Activated naive CD8-positive, alpha-beta T cell treated with anti-CD3 and anti-CD28 coated beads, Interleukin-2, amount 10 ng/mL, durations not matched to agents 7 days and 5 days (primary cell): ENCODE measurements around the gene TNF. TPM values are rescaled to one million over a fixed set of nuclear protein-coding genes. Genes with fewer than 3 reads are reported as not detected.

Experiments used
- ATAC-seq: fragments of 150-1000 bp; cut with Tn5 transposase; one replicate; pipeline ENCODE4 v1.10.0; 2021; ENCODE audit warnings: low read depth, moderate library complexity
- POLR2A ChIA-PET: fragments of 350-600 bp; sonication (Branson Sonifier 250); formaldehyde crosslinking; loops from one replicate; lab custom pipeline; 2021; ENCODE audit warnings: antibody characterized with exemption; lab: Charles Lee
- DNase-seq: peaks from one replicate; pipeline ENCODE4 v3.0.0; 2021
- H3K27ac Mint-ChIP-seq: one replicate; pipeline ENCODE4 v1.8.0; 2022; ENCODE audit warnings: mild to moderate bottlenecking, mixed read lengths
- H3K27me3 Mint-ChIP-seq: one replicate; pipeline ENCODE4 v1.8.0; 2022; ENCODE audit warnings: mild to moderate bottlenecking, moderate library complexity, mixed read lengths
- H3K36me3 Mint-ChIP-seq: one replicate; pipeline ENCODE4 v1.8.0; 2021; ENCODE audit warnings: mild to moderate bottlenecking, mixed read lengths
- H3K4me1 Mint-ChIP-seq: one replicate; pipeline ENCODE4 v1.8.0; 2021; ENCODE audit warnings: mixed read lengths
- H3K4me3 Mint-ChIP-seq: one replicate; pipeline ENCODE4 v1.8.0; 2022; ENCODE audit warnings: mild to moderate bottlenecking, moderate library complexity, mixed read lengths
- H3K9me3 Mint-ChIP-seq: one replicate; pipeline ENCODE4 v1.8.0; 2021; ENCODE audit warnings: mixed read lengths
- total RNA-seq, 2 experiments: library from RNA; stranded (reverse); gene quantifications; one replicate each; pipeline ENCODE4 v1.2.3, GENCODE V29; 2021

Gene TNF
- total RNA-seq: 10 to 100 TPM; 18.5 to 18.6 TPM

DNA sequence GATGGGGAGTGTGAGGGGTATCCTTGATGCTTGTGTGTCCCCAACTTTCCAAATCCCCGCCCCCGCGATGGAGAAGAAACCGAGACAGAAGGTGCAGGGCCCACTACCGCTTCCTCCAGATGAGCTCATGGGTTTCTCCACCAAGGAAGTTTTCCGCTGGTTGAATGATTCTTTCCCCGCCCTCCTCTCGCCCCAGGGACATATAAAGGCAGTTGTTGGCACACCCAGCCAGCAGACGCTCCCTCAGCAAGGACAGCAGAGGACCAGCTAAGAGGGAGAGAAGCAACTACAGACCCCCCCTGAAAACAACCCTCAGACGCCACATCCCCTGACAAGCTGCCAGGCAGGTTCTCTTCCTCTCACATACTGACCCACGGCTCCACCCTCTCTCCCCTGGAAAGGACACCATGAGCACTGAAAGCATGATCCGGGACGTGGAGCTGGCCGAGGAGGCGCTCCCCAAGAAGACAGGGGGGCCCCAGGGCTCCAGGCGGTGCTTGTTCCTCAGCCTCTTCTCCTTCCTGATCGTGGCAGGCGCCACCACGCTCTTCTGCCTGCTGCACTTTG lies at the start of gene TNF:
Gene TNF (plus strand): TSS at position 231 of the 567 bp plus-strand sequence. CDS start 177 bp downstream, at position 408.
- Mint-ChIP-seq H3K36me3 (peaks cover 40% of the 10 kb centered on the region), H3K27me3 (peaks cover 3% of the 10 kb centered on the region), H3K4me1 (peaks cover 81% of the 10 kb centered on the region), H3K4me3 (peak within 1 kb of the TSS; percentile 90), H3K27ac (peak within 1 kb of the TSS; percentile 81), H3K9me3 (no peaks in the 10 kb centered on the region)
- POLR2A ChIA-PET: interaction anchor here (0.6 to 16.0 kb wide), 14 partner anchors 7 to 260 kb away, joined by 3 to 481 read pairs (median 5); partner anchors contain the start of genes DDX39B, LSM2, LST1 and LTA
- ATAC-seq (peak; percentile 12), DNase-seq (peak; percentile 71)

DNA sequence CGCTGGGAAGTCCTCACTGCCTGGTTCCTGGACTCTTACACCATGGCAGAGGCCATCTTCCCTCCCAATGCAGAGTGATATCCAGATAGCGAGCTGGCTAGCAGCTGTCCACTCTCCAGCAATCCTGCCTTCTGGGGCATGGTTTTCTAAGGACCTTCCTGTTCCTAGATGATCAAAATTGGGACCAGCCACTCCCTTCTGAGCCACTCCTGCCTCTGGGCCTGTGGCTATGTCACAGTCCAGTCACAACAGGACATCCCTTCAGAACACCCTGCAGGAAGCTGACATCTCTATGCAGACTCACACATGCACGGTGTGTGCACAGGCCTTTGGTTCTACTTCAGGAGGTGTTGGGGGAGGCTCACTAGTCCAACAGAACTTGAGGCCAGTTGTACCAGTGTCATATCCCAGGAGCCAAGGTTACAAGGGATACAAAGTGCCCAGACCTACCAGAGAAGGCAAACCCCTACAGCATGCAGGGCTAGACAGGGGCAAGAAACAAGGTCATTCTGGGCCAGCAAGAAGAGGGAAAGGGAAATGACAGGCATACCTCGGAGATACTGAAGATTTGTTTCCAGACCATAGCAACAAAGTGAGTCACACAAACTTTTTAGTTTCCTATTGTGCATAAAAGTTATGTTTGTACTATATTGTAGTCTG lies 49.3 kb upstream of the TNF start:
- Mint-ChIP-seq H3K36me3 (peaks cover 11% of the 10 kb centered on the region), H3K27me3 (peaks cover 7% of the 10 kb centered on the region), H3K9me3 (no peaks in the 10 kb centered on the region), H3K27ac (no peak overlapping the region), H3K4me1 (peaks cover 1% of the 10 kb centered on the region), H3K4me3 (no peak overlapping the region)
- POLR2A ChIA-PET: interaction anchor here (0.5 kb wide), 1 partner anchor 310 kb away, joined by 4 read pairs; no protein-coding TSS in a partner anchor
- ATAC-seq (no peak), DNase-seq (no peak)

DNA sequence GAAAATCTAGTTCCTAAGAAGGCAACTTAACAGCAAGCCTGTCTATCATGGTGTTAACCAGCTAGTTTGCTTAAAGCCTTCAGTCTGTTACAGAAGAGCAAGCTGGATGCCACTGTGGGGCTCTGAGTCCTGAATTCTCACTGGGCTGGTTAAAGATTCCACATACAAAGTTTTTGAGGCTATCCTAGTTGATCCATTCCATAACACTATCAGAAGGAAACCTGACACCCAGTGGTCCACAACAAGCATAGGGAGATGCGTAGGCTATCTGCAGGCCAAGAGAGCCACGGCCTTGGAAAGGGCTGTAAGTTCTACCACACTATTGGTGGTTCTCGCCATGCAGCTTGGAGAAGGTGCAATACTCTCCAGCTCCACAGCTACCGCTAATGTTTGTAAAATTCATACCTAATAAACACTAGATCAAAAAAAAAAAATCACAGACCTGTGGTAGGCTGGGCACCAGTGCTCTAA lies 47.0 kb upstream of the TNF start:
- ATAC-seq (no peak), DNase-seq (no peak)
- Mint-ChIP-seq H3K36me3 (peaks cover 29% of the 10 kb centered on the region), H3K9me3 (no peaks in the 10 kb centered on the region), H3K27ac (no peak overlapping the region), H3K27me3 (no peaks in the 10 kb centered on the region), H3K4me3 (no peak overlapping the region), H3K4me1 (peaks cover 10% of the 10 kb centered on the region)
- POLR2A ChIA-PET: interaction anchor here (0.7 to 3.5 kb wide), 3 partner anchors 8 to 22 kb away, joined by 3 to 27 read pairs (median 4); partner anchors contain the start of gene DDX39B

DNA sequence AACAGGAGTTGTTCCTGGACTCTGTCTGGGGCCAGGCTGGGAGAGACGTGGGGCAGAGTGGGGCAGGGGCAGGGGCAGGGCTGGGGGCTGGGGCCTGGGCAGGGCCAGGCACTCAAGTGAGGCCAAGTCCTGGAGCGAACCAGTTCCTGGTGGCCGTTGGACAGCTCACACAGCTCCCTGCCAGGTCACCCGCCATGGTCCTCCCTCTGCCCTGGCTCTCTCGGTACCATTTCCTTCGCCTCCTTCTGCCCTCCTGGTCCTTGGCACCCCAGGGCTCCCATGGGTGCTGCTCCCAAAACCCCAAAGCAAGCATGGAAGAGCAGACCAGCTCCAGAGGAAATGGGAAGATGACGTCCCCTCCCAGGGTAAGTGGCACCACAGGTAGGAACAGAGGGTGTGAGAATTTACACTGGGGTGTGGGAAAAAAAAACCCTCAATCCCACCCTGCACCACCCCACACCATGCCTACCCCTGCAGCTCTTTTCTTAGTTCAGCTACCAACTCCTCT lies 46.5 kb upstream of the TNF start, which contains the start of gene MCCD1:
Gene MCCD1 (plus strand): TSS at position 142 of the 508 bp plus-strand sequence. CDS start 53 bp downstream, at position 195.
- no peaks in the 10 kb centered on the region for H3K27me3 Mint-ChIP-seq
- POLR2A ChIA-PET: interaction anchor here (0.5 to 3.5 kb wide), 4 partner anchors 8 to 130 kb away, joined by 3 to 27 read pairs (median 4); partner anchors contain the start of gene DDX39B
- ATAC-seq: peak; percentile 27
- no peak within 1 kb of the TSS for H3K4me3 Mint-ChIP-seq
- peaks cover 31% of the 10 kb centered on the region for H3K36me3 Mint-ChIP-seq
- peaks cover 11% of the 10 kb centered on the region for H3K4me1 Mint-ChIP-seq
- no peak for DNase-seq
- no peak within 1 kb of the TSS for H3K27ac Mint-ChIP-seq
- no peaks in the 10 kb centered on the region for H3K9me3 Mint-ChIP-seq

DNA sequence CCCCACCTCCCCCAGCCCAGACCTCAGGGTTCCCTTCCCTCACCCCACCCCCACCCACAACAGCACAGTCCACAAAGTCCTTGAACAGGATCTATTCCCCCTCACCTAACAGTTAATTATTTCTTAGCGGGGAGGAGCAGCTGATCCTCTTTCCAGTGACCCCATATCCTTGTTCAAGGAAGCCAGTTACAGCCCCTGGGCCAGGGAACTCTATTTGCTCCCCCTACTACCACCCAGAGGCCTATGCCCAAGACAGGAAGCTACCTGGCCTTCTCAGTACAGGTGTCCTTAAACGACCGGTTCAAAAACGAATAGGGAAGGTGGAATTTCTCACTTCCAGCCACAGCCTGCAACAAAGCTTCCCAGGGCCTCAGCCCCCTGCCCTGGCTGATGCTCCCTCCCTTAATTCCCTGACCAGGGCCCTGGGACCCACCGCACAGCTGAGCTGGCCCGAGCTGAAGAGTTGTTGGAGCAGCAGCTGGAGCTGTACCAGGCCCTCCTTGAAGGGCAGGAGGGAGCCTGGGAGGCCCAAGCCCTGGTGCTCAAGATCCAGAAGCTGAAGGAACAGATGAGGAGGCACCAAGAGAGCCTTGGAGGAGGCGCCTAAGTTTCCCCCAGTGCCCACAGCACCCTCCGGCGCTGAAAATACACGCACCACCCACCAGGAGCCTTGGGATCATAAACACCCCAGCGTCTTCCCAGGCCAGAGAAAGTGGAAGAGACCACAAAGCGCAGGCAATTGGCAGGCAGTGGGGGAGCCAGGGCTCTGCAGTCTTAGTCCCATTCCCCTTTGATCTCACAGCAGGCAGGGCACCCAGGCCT lies 45.8 kb upstream of the TNF start:
- POLR2A ChIA-PET: interaction anchor here (0.5 to 3.5 kb wide), 4 partner anchors 11 to 129 kb away, joined by 3 to 27 read pairs (median 4); partner anchors contain the start of gene DDX39B
- peak; percentile 24 for ATAC-seq
- Mint-ChIP-seq H3K27me3 (no peaks in the 10 kb centered on the region), H3K4me1 (peaks cover 16% of the 10 kb centered on the region), H3K9me3 (no peaks in the 10 kb centered on the region), H3K36me3 (peaks cover 33% of the 10 kb centered on the region), H3K4me3 (no peak overlapping the region), H3K27ac (no peak overlapping the region)
- DNase-seq: no peak

DNA sequence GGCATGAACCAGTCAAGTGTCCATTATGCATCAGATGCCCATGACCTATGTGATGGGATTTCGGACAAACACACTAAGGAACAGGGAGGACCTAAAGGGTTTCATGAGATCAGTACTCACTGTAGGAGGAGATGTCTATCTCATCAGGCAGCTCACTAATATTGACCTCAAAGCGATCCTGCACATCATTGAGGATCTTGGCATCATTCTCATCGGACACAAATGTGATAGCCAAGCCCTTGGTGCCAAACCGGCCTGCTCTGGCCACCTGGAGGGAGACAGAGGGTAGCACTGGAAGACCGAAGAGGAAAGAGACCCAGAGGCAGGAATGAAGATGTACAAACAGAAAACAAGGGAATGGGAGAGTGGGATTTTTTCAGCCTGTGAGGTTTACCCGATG lies 44.7 kb upstream of the TNF start:
- POLR2A ChIA-PET: no interaction called here
- no peaks in the 10 kb centered on the region for H3K9me3 Mint-ChIP-seq
- H3K36me3 Mint-ChIP-seq: peaks cover 44% of the 10 kb centered on the region
- peaks cover 22% of the 10 kb centered on the region for H3K4me1 Mint-ChIP-seq
- no peak overlapping the region for H3K27ac Mint-ChIP-seq
- no peak overlapping the region for H3K4me3 Mint-ChIP-seq
- DNase-seq (no peak), ATAC-seq (no peak)
- no peaks in the 10 kb centered on the region for H3K27me3 Mint-ChIP-seq

DNA sequence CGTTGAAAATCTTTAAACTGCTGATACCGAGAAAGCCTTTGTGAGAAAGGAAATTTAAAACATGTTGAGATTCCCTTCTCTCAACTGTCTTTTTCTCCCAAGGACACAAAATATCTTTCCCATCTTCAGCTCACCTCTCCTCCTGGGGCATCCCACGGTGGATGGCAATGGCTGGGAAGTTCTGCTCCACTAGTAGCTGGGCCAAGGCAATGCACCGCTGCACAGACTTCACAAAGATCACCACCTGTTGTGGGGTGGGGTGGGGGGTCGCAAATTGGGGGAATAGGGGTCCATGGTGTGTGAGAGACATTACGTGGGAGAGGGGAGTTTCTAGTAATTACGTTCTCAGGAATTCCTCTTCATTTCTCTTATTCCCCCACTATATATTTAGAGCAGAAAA lies 44.2 kb upstream of the TNF start:
- no peak overlapping the region for H3K4me3 Mint-ChIP-seq
- no peak overlapping the region for H3K27ac Mint-ChIP-seq
- H3K4me1 Mint-ChIP-seq: peaks cover 27% of the 10 kb centered on the region
- peaks cover 49% of the 10 kb centered on the region for H3K36me3 Mint-ChIP-seq
- no peaks in the 10 kb centered on the region for H3K9me3 Mint-ChIP-seq
- DNase-seq: no peak
- ATAC-seq: no peak
- H3K27me3 Mint-ChIP-seq: no peaks in the 10 kb centered on the region
- POLR2A ChIA-PET: interaction anchor here (1.8 kb wide), 1 partner anchor 34 kb away, joined by 6 read pairs; the partner anchor contains the start of gene MICB

DNA sequence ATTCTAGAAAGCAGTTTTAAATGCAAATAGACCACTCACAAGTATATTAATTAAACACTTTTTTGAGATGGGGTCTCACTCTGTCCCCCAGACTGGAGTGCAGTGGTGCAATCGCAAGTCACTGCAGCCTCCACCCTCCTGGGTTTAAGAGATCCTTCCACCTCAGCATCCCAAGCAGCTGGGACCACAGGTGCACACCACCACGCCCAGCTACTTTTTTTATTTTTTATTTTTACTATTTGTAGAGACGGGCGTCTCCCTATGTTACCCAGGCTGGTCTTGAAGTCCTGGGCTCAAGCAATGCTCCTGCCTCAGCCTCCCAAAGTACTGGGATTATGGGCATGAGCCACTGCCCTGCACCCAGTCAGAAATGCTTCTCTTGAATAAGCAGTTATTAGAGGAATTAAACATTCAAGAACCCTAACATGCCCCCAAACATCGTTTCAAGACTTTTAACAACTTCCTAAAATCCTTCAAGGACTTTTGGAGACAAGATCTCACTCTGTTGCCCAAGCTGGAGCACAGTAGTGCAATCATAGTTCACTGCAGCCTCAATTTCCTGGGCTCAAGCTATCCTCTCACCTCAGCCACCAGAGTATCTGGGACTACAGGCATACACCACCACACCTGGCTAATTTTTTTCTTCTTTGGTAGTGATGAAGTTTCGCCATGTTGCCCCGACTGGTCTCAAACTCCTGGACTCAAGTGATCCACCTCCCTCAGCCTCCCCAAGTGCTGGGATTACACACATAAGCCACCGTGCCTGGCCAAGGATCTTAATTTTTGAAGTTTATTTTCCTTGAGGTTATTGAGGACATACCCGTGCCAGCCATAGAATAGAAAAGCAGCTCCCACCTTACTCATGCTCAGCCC lies 43.4 kb upstream of the TNF start:
- H3K4me1 Mint-ChIP-seq: peaks cover 34% of the 10 kb centered on the region
- DNase-seq (no peak), ATAC-seq (no peak)
- no peak overlapping the region for H3K4me3 Mint-ChIP-seq
- H3K27me3 Mint-ChIP-seq: no peaks in the 10 kb centered on the region
- peaks cover 52% of the 10 kb centered on the region for H3K36me3 Mint-ChIP-seq
- no peak overlapping the region for H3K27ac Mint-ChIP-seq
- no peaks in the 10 kb centered on the region for H3K9me3 Mint-ChIP-seq
- POLR2A ChIA-PET: interaction anchor here (1.8 kb wide), 1 partner anchor 35 kb away, joined by 6 read pairs; the partner anchor contains the start of gene MICB

DNA sequence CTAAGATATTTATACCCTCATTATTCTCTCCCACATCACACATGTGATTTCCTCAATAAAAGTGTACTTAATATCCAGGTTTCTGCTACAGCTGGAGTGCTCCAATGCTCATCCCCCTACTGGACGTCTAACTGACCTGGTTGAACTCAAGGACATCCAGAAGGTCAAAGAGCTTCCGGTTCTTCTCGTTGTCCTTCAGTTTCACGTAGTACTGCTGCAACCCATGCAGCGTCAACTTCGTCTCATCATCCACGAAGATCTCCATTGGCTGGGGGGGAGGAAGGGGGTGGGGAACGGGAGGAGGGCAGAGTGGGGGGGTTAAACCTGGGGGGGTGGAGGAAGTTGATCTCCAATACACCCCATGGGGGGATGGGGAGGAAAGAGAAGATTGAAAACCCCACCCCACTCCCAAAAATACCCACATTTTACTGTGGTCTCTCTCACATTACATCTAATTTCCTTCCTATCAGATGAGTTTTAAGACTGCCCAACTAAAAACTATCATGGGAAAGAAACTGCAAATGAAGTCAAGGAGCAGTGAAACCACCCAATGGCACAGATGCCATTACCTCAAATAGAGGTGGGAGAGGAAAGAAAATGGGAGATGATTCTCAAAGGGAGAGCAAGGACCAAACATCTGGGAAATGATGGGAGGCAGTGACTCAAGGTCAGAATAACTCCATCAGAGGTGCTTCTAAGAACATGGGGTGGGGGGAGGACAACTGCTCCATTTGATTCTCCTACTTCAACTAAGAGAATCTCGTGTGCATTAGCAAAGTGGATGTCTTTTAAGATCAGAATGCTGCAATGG lies 42.5 kb upstream of the TNF start:
- Mint-ChIP-seq H3K4me1 (peaks cover 37% of the 10 kb centered on the region), H3K4me3 (no peak overlapping the region), H3K36me3 (peaks cover 56% of the 10 kb centered on the region), H3K9me3 (no peaks in the 10 kb centered on the region), H3K27ac (peak overlapping the region; percentile 56), H3K27me3 (no peaks in the 10 kb centered on the region)
- ATAC-seq (no peak), DNase-seq (no peak)
- POLR2A ChIA-PET: interaction anchor here (1.8 kb wide), 1 partner anchor 36 kb away, joined by 6 read pairs; the partner anchor contains the start of gene MICB

DNA sequence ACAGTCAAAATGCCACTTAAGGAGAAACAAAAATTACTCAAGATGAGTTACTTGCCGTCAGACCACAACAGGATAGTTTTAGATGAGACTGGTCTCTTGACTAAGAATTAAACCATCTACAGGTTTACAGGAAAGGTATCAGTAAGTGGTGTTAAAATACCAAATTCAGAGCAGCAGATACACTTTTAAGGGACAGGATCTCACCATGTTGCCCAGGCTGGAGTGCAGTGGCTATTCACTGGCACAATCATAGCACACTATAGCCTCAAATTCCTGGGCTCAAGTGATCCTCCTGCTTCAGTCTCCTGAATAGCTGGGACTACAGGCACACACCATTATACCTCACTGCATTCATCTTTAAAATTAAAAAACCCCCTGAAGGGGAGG lies 41.9 kb upstream of the TNF start:
- H3K27me3 Mint-ChIP-seq: no peaks in the 10 kb centered on the region
- H3K4me1 Mint-ChIP-seq: peaks cover 41% of the 10 kb centered on the region
- H3K27ac Mint-ChIP-seq: no peak overlapping the region
- POLR2A ChIA-PET: interaction anchor here (0.9 kb wide), 1 partner anchor 39 kb away, joined by 3 read pairs; no protein-coding TSS in a partner anchor
- ATAC-seq (no peak), DNase-seq (no peak)
- no peak overlapping the region for H3K4me3 Mint-ChIP-seq
- peaks cover 57% of the 10 kb centered on the region for H3K36me3 Mint-ChIP-seq
- no peaks in the 10 kb centered on the region for H3K9me3 Mint-ChIP-seq

DNA sequence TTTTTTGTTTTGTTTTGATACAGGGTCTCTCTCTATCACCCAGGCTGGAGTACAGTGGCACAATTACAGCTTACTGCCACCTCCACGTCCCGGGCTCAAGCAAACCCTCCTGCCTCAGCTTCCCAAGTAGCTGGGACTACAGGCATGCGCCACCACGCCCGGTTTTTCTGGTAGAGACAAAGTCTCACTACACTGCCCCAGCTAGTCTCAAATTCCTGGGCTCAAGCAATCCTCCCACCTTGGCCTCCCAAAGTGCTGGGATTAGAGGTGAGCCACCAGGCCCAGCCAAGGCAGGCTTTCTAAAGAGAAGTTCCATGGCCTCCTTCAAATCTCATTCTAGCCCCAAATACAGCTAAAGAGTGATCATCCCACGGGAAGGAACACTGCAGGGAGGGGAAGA lies 41.4 kb upstream of the TNF start:
- Mint-ChIP-seq H3K27ac (no peak overlapping the region), H3K4me3 (no peak overlapping the region), H3K27me3 (no peaks in the 10 kb centered on the region), H3K36me3 (peaks cover 63% of the 10 kb centered on the region), H3K4me1 (peaks cover 45% of the 10 kb centered on the region), H3K9me3 (no peaks in the 10 kb centered on the region)
- no peak for DNase-seq
- POLR2A ChIA-PET: interaction anchor here (0.9 kb wide), 1 partner anchor 39 kb away, joined by 3 read pairs; no protein-coding TSS in a partner anchor
- no peak for ATAC-seq
